Neural cell (in vitro differentiated cells): Measurements from ENCODE around the gene PDE7B. TPM values are rescaled to one million over a fixed set of nuclear protein-coding genes. Genes with fewer than 3 reads are reported as not detected.

ENCODE experiments used
- H2AFZ ChIP-seq: fragments of 200-600, 300-800 bp; sonication (generic), shearing (Covaris generic); 2 replicates; pipeline ENCODE4 v1.6.0; 2014; ENCODE audit warnings: low read depth, mild to moderate bottlenecking, antibody characterized with exemption, low read length, moderate library complexity
- H3F3A ChIP-seq: fragments of 200-600 bp; shearing (Covaris generic); 2 replicates; pipeline ENCODE4 v1.6.1; 2016; ENCODE audit warnings: mild to moderate bottlenecking, moderate library complexity, mixed read lengths, antibody characterized with exemption, low read length; ENCODE audit not compliant: insufficient read depth, poor library complexity, severe bottlenecking
- H3K27ac ChIP-seq: fragments of 200-600, 300-800 bp; sonication (generic), shearing (Covaris generic); 2 replicates; pipeline ENCODE4 v1.5.1; 2014; ENCODE audit warnings: mild to moderate bottlenecking, low read length, moderate library complexity
- H3K27me3 ChIP-seq: fragments of 300-800, 200-600 bp; sonication (generic), shearing (Covaris generic); 2 replicates; pipeline ENCODE4 v1.6.0; 2014; ENCODE audit warnings: mild to moderate bottlenecking, low read depth, low read length, moderate library complexity; ENCODE audit not compliant: insufficient read depth
- H3K36me3 ChIP-seq: fragments of 300-800, 200-600 bp; sonication (generic), shearing (Covaris generic); 2 replicates; pipeline ENCODE4 v1.5.1; 2014; ENCODE audit warnings: mild to moderate bottlenecking, antibody characterized with exemption, low read length, moderate library complexity; ENCODE audit not compliant: insufficient read depth
- H3K4me2 ChIP-seq: fragments of 300-800, 200-600 bp; sonication (generic), shearing (Covaris generic); 2 replicates; pipeline ENCODE4 v1.6.0; 2014; ENCODE audit warnings: mild to moderate bottlenecking, low read length
- H3K4me3 ChIP-seq: fragments of 300-800, 200-600 bp; sonication (generic), shearing (Covaris generic); 2 replicates; pipeline ENCODE4 v1.5.1; 2014; ENCODE audit warnings: mild to moderate bottlenecking, low read length, moderate library complexity
- H3K79me2 ChIP-seq: fragments of 200-600 bp; shearing (Covaris generic); replicated peaks from 2 replicates; pipeline ENCODE4 v1.6.0; 2014; ENCODE audit warnings: mild to moderate bottlenecking, low read length, moderate library complexity; ENCODE audit not compliant: insufficient read depth
- H3K9ac ChIP-seq: fragments of 300-800, 200-600 bp; sonication (generic), shearing (Covaris generic); 2 replicates; pipeline ENCODE4 v1.6.1; 2016; ENCODE audit warnings: mild to moderate bottlenecking, low read length, mixed read lengths
- H3K9me2 ChIP-seq: fragments of 200-600 bp; shearing (Covaris generic); 2 replicates; pipeline ENCODE4 v1.6.1; 2016; ENCODE audit warnings: mild to moderate bottlenecking, low read length, mixed read lengths; ENCODE audit not compliant: insufficient read depth
- H3K9me3 ChIP-seq: fragments of 200-600, 300-800 bp; sonication (generic), shearing (Covaris generic); 2 replicates; pipeline ENCODE4 v1.6.1; 2016; ENCODE audit warnings: mild to moderate bottlenecking, mixed run types, low read length, moderate library complexity, mixed read lengths
- H4K20me1 ChIP-seq: fragments of 200-600 bp; shearing (Covaris generic); 2 replicates; pipeline ENCODE4 v1.6.1; 2016; ENCODE audit warnings: mild to moderate bottlenecking, mixed run types; ENCODE audit not compliant: insufficient read depth
- CTCF ChIP-seq: fragments of 450-650 bp; IDR thresholded peaks from 2 replicates; pipeline ENCODE4 v1.5.1; 2014; ENCODE audit warnings: antibody characterized with exemption, mild to moderate bottlenecking, moderate library complexity; ENCODE audit not compliant: poor library complexity, severe bottlenecking
- EP300 ChIP-seq: fragments of 450-650 bp; conservative IDR thresholded peaks from 2 replicates; pipeline ENCODE4 v1.6.1; 2014; ENCODE audit warnings: antibody characterized with exemption, mild to moderate bottlenecking, moderate library complexity; ENCODE audit not compliant: poor library complexity, severe bottlenecking
- EZH2 ChIP-seq: fragments of 200-600, 300-800 bp; shearing (Covaris generic), sonication (generic); IDR thresholded peaks from 2 replicates; pipeline ENCODE4 v1.6.1; 2014; ENCODE audit warnings: antibody characterized with exemption, low read length, borderline replicate concordance, mild to moderate bottlenecking; ENCODE audit not compliant: insufficient read depth, poor library complexity, severe bottlenecking
- MXI1 ChIP-seq: fragments of 450-650 bp; conservative IDR thresholded peaks from 2 replicates; pipeline ENCODE4 v1.6.1; 2014; ENCODE audit warnings: antibody characterized with exemption, mild to moderate bottlenecking; ENCODE audit not compliant: poor library complexity, severe bottlenecking
- POLR2AphosphoS5 ChIP-seq: IDR thresholded peaks from 2 replicates; pipeline ENCODE4 v1.6.1; 2012
- RAD21 ChIP-seq: fragments of 450-650 bp; conservative IDR thresholded peaks from 2 replicates; pipeline ENCODE4 v1.6.1; 2014; ENCODE audit warnings: antibody characterized with exemption, mild to moderate bottlenecking, moderate library complexity
- REST ChIP-seq: IDR thresholded peaks from 2 replicates; pipeline ENCODE4 v1.6.1; 2012; ENCODE audit warnings: borderline replicate concordance
- SMC3 ChIP-seq: fragments of 450-650 bp; conservative IDR thresholded peaks from 2 replicates; pipeline ENCODE4 v1.6.1; 2014; ENCODE audit warnings: antibody characterized with exemption, mild to moderate bottlenecking, moderate library complexity; ENCODE audit not compliant: poor library complexity
- TAF1 ChIP-seq: IDR thresholded peaks from 2 replicates; pipeline ENCODE4 v1.6.1; 2012; ENCODE audit warnings: low read depth
- polyA plus RNA-seq: library from polyadenylated mRNA; depleted of rRNA; stranded (reverse); fragments of >200 nt; gene quantifications from 2 replicates; pipeline ENCODE4 v1.2.3, GENCODE V29; 2014

PDE7B gene
- polyA plus RNA-seq, 1 donor from 2014 or later = 5.9 TPM

GRCh38 chr6:136161950-136162349, 310.4 kb downstream of the PDE7B start:
- Histone ChIP-seq H3K36me3 (no peaks in the 10 kb centered on the region), H4K20me1 (no peaks in the 10 kb centered on the region), H3K79me2 (no peaks in the 10 kb centered on the region), H3K9me2 (no peaks in the 10 kb centered on the region), H3K4me2 (no peak overlapping the region), H2AFZ (no peak overlapping the region), H3K9ac (no peak overlapping the region), H3F3A (no peaks in the 10 kb centered on the region), H3K9me3 (no peaks in the 10 kb centered on the region), H3K27me3 (no peaks in the 10 kb centered on the region), H3K4me3 (no peak overlapping the region), H3K27ac (no peak overlapping the region)
- TF ChIP-seq REST = no peak
- TF ChIP-seq CTCF = no peak
- no peak for TF ChIP-seq TAF1
- no peak for TF ChIP-seq EP300
- no peak for TF ChIP-seq MXI1
- TF ChIP-seq RAD21 = no peak
- TF ChIP-seq POLR2AphosphoS5 = no peak
- TF ChIP-seq SMC3 = no peak
- TF ChIP-seq EZH2 = no peak

GRCh38 chr6:136163260-136163659, 311.8 kb downstream of the PDE7B start:
- TF ChIP-seq EZH2 (no peak), MXI1 (no peak), RAD21 (no peak), CTCF (no peak), REST (no peak), EP300 (no peak), POLR2AphosphoS5 (no peak), TAF1 (no peak), SMC3 (no peak)
- H3K79me2 ChIP-seq = no peaks in the 10 kb centered on the region

More at GRCh38 chr6:136163260-136163659, 311.8 kb downstream of the PDE7B start:
- H3K27ac ChIP-seq = no peak overlapping the region
- no peaks in the 10 kb centered on the region for H3F3A ChIP-seq
- no peak overlapping the region for H3K4me3 ChIP-seq
- H3K4me2 ChIP-seq = no peak overlapping the region
- no peaks in the 10 kb centered on the region for H4K20me1 ChIP-seq
- no peaks in the 10 kb centered on the region for H3K9me2 ChIP-seq
- no peaks in the 10 kb centered on the region for H3K36me3 ChIP-seq
- no peak overlapping the region for H3K9ac ChIP-seq
- H3K27me3 ChIP-seq = no peaks in the 10 kb centered on the region
- H3K9me3 ChIP-seq = no peaks in the 10 kb centered on the region
- no peak overlapping the region for H2AFZ ChIP-seq
